Measurements from ENCODE around the gene KAT6B.

The KAT6B gene

GRCh38 chr10:74823791-74824183, 2.6 kb upstream of the KAT6B start:
- DNase-seq (ENCODE audit: low spot score): no peak

- DNase-seq (ENCODE audit: low spot score): no peak
Measured at GRCh38 chr10:74824184-74824899, 2.1 kb upstream of the KAT6B start.

GRCh38 chr10:74824900-74825370, 1.5 kb upstream of the KAT6B start:
- DNase-seq (ENCODE audit: low spot score): peak; percentile 32

GRCh38 chr10:74825371-74826141, 844 bp upstream of the KAT6B start:
- peak; percentile 34 for DNase-seq (ENCODE audit: low spot score)

GRCh38 chr10:74827045-74827441, 643 bp downstream of the KAT6B start:
- DNase-seq (ENCODE audit: low spot score): no peak

GRCh38 chr10:74827694-74828093, 1.3 kb downstream of the KAT6B start:
- DNase-seq (ENCODE audit: low spot score): no peak

- DNase-seq (ENCODE audit: low spot score): no peak
Measured at GRCh38 chr10:74828946-74829345, 2.5 kb downstream of the KAT6B start.

DNA sequence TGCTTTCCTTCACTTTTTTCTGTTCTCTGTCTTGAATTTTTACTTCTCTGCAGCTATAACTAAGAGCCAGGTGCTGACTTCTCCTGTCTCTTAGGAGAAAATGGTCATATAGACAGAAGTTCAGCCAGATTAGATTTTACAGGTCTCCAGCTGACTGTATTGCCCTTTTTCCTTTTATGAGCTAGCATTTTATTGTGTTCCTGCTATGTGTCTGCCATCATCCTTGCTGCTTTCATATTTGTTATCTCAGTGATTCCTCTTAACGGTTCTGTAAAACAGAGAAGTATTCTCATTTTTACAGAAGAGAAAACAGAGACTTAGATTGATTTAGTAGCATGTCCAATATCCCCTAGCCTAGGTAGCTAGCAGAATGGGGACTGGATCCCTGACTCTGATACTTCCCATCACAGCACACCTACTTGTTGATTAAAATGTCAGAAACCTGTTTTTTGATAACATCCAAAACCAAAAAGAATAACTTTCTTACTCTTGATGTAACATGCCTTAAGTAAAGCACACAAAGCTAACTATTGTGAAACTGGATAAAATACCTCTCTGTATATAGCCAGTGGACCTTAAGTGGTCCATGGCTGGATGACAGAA, 5.2 kb downstream of the KAT6B start:
- DNase-seq (ENCODE audit: low spot score): no peak

- DNase-seq (ENCODE audit: low spot score): no peak
Measured at GRCh38 chr10:74835963-74836362, 9.6 kb downstream of the KAT6B start.

GRCh38 chr10:74836877-74837276, 10.5 kb downstream of the KAT6B start:
- DNase-seq (ENCODE audit: low spot score): no peak

GRCh38 chr10:74837743-74838142, 11.3 kb downstream of the KAT6B start:
- DNase-seq (ENCODE audit: low spot score): no peak

- DNase-seq (ENCODE audit: low spot score): no peak
Measured at GRCh38 chr10:74839708-74840107, 13.3 kb downstream of the KAT6B start.

GRCh38 chr10:74841265-74841973, 15.0 kb downstream of the KAT6B start:
- DNase-seq (ENCODE audit: low spot score): no peak

DNA sequence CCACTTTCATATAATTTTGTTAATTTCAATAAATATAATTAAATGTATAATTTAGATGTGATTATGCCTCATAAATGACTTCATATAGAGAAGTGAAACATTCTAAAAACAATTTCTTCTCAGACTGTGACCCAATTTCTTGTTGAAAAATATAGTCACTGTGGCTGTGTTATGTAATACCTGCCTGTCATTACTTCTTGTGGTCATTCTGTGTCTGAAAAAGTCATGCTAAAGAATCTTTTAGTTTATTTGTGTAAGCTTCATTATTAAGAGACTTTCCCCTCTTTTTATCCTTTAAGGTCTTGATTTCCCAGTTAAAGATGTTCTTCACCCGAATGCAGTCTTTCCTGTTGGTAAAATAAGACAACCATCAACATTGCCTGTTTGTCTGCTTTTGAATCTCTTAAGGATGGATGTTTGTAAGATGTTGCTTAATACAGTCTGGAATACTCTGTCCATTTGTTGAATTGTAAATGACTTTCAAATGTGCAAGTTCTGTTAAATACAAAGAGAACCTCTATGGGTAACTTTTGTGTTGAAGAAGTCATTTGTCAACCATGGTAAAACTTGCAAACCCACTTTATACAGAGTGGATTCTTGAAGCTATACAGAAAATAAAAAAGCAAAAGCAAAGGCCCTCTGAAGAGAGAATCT, 16.0 kb downstream of the KAT6B start:
- no peak for DNase-seq (ENCODE audit: low spot score)

- no peak for DNase-seq (ENCODE audit: low spot score)
Measured at GRCh38 chr10:74846958-74847357, 20.6 kb downstream of the KAT6B start.

- DNase-seq (ENCODE audit: low spot score): no peak
Measured at GRCh38 chr10:74851831-74852230, 25.4 kb downstream of the KAT6B start.

GRCh38 chr10:74852381-74852780, 26.0 kb downstream of the KAT6B start:
- DNase-seq (ENCODE audit: low spot score): no peak

- DNase-seq (ENCODE audit: low spot score): no peak
Measured at GRCh38 chr10:74854610-74855009, 28.2 kb downstream of the KAT6B start.

DNA sequence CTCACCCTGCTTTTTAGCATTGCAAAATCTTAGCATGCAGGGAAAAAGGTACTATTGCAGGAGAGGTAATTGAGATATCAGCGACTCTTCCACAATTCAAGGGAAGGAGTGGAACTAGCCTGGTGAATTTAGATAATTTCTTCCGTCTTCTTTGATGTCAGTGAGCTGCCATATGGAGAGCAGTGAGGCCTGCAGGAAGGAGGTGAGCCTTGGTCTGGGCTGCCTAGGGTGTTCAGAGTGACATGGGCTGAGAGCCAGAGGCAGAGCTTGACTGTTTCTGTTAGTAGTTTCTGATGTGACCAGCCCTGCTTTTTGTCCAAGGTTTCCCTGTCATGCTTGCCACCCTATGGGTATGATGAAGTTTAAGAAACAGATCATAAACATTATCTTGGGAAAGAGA, 28.6 kb downstream of the KAT6B start:
- DNase-seq (ENCODE audit: low spot score): no peak

DNA sequence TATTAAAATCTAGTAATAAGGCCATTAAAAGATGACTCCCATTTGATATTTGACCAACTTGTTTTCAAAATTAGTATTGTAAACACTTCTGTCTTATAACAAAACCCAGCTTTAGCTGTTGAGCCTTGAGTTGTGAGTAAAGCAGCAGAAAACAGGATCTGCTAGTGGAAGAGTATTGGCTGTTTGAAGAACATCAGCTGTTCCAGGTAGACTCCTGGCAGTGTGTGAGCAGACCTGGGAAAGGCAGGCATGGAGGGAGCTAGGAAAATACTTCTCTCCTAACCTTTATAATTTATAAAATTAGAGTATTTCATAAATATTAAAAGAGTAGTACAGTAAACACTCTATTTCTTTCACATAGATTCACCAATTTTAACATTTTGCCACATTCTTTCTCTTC, 29.0 kb downstream of the KAT6B start:
- DNase-seq (ENCODE audit: low spot score): no peak

- DNase-seq (ENCODE audit: low spot score): no peak
Measured at GRCh38 chr10:74856940-74857339, 30.5 kb downstream of the KAT6B start.

DNA sequence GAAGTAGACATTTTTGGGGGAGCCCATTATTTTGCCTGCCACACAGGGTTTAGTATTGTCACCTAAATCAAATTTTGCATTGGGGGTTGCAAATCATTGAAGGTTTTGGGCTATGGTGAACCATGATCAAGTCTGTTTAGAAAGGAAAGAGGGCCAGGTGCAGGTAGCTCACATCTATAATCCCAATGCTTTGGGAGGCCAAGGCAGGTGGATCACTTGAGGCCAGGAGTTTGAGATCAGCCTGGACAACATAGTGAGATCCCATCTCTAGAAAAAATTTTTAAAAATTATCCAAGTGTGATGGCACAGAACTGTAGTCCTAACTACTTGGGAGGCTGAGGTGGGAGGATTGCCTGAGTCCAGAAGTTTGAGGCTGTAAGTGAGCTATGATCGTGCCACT, 31.2 kb downstream of the KAT6B start:
- no peak for DNase-seq (ENCODE audit: low spot score)

Measured in hepatic stellate cell (primary cell).